ENCODE measurements around the gene FLT4.

GRCh38 chr5:180595381-180596114 lies 53.9 kb downstream of the FLT4 start:
- TF ChIP-seq CTCF (conservative IDR thresholded peaks at IDR 0.05 in 1 of 2, IDR thresholded peaks at IDR 0.05 in 1 of 2; ENCODE audit: low read depth in 1 of 2, low read length in 2 of 2) (no peak), EZH2 (IDR thresholded peaks at IDR 0.05; ENCODE audit: low read length, missing control alignments) (no peak)
